ENCODE results near the gene SEPTIN2.

DNA sequence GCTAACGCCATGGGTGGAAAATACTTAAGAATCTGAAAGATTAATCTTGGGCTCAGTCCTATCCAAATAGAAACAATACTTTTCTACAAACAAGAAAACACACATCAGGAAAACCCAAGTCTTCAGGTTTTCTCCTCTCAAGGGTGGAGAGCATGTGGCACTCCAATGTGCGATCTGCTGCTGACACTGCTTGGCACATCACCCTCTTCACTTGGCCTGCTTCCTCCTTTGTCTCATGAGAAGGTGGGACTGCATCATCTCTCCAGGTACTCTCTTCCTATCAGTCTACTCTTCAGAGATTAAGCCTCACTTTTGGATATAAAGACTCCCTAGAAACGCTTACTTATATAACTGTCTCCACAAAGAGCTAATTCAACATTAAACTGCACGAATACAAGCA is 26.7 kb upstream of the SEPTIN2 start:
- TF ChIP-seq, protein P1, sequence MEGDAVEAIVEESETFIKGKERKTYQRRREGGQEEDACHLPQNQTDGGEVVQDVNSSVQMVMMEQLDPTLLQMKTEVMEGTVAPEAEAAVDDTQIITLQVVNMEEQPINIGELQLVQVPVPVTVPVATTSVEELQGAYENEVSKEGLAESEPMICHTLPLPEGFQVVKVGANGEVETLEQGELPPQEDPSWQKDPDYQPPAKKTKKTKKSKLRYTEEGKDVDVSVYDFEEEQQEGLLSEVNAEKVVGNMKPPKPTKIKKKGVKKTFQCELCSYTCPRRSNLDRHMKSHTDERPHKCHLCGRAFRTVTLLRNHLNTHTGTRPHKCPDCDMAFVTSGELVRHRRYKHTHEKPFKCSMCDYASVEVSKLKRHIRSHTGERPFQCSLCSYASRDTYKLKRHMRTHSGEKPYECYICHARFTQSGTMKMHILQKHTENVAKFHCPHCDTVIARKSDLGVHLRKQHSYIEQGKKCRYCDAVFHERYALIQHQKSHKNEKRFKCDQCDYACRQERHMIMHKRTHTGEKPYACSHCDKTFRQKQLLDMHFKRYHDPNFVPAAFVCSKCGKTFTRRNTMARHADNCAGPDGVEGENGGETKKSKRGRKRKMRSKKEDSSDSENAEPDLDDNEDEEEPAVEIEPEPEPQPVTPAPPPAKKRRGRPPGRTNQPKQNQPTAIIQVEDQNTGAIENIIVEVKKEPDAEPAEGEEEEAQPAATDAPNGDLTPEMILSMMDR (IDR thresholded peaks at IDR 0.05): no peak
- TF ChIP-seq POLR2A (IDR thresholded peaks at IDR 0.05): no peak

All from uterus (tissue), 2 donors.